ENCODE data around the gene TNIK.

TNIK gene

DNA sequence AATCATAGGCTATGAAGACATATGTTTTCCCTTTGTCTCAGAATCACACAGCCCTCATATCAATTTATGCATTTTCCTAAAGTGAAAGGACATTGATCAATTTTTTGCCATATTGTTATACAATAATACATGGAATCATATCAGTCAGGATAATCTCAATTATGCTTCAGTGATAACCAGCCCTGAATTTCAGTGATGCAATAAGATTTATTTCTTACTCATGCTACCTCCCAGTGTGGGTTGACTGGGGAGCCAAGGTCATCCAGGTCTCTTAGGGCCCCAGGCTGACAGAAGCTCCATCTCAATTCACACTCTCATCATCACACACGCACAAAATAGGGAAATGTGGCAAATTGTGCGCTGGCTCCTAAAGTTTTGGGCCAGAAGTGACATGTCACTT, 44.2 kb upstream of the TNIK start:
- DNase-seq (ENCODE audit: low read depth): no peak
- TF ChIP-seq, protein P1, sequence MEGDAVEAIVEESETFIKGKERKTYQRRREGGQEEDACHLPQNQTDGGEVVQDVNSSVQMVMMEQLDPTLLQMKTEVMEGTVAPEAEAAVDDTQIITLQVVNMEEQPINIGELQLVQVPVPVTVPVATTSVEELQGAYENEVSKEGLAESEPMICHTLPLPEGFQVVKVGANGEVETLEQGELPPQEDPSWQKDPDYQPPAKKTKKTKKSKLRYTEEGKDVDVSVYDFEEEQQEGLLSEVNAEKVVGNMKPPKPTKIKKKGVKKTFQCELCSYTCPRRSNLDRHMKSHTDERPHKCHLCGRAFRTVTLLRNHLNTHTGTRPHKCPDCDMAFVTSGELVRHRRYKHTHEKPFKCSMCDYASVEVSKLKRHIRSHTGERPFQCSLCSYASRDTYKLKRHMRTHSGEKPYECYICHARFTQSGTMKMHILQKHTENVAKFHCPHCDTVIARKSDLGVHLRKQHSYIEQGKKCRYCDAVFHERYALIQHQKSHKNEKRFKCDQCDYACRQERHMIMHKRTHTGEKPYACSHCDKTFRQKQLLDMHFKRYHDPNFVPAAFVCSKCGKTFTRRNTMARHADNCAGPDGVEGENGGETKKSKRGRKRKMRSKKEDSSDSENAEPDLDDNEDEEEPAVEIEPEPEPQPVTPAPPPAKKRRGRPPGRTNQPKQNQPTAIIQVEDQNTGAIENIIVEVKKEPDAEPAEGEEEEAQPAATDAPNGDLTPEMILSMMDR (IDR thresholded peaks at IDR 0.05; ENCODE audit: low read depth, low read length): no peak
- TF ChIP-seq POLR2A (IDR thresholded peaks at IDR 0.05; ENCODE audit: extremely low read depth, insufficient read length) (no peak), MYC (IDR thresholded peaks at IDR 0.05; ENCODE audit: low read depth, low read length) (no peak), MAX (IDR thresholded peaks at IDR 0.05; ENCODE audit: low read depth, low read length) (no peak)
- no peak overlapping the region for H3K4me3 ChIP-seq (ENCODE audit: low read depth, low read length)

DNA sequence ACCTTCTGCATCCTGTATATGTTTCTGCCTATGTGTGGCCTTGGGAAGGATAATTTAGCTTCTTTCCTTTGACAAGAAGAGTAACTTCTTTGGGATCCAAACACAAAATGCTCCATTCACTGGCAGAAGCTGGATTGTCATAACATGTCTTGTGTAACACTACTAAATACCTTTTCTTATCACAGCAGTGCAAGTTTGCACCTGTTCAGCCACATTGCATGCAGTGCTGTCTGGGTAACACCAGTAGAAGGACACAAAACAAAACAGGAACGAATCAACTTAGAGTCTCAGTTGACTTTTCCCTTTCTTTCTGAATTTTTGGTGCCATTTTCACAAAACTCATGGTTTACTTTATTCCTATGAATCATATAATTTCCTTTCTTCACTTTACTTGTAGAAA, 43.6 kb upstream of the TNIK start:
- no peak overlapping the region for H3K4me3 ChIP-seq (ENCODE audit: low read depth, low read length)
- no peak for TF ChIP-seq MYC (IDR thresholded peaks at IDR 0.05; ENCODE audit: low read depth, low read length)
- TF ChIP-seq, protein P1 (IDR thresholded peaks at IDR 0.05; ENCODE audit: low read depth, low read length): no peak
- no peak for TF ChIP-seq MAX (IDR thresholded peaks at IDR 0.05; ENCODE audit: low read depth, low read length)
- no peak for TF ChIP-seq POLR2A (IDR thresholded peaks at IDR 0.05; ENCODE audit: extremely low read depth, insufficient read length)
- DNase-seq (ENCODE audit: low read depth): no peak

- TF ChIP-seq MAX (IDR thresholded peaks at IDR 0.05; ENCODE audit: low read depth, low read length): no peak
- TF ChIP-seq, protein P1 (IDR thresholded peaks at IDR 0.05; ENCODE audit: low read depth, low read length): no peak
- no peak for TF ChIP-seq POLR2A (IDR thresholded peaks at IDR 0.05; ENCODE audit: extremely low read depth, insufficient read length)
- TF ChIP-seq MYC (IDR thresholded peaks at IDR 0.05; ENCODE audit: low read depth, low read length): no peak
- no peak overlapping the region for H3K4me3 ChIP-seq (ENCODE audit: low read depth, low read length)
- no peak for DNase-seq (ENCODE audit: low read depth)
Observed at GRCh38 chr3:171498921-171499320, 38.7 kb upstream of the TNIK start.

- H3K4me3 ChIP-seq (ENCODE audit: low read depth, low read length): no peak overlapping the region
- no peak for DNase-seq (ENCODE audit: low read depth)
- TF ChIP-seq MAX (IDR thresholded peaks at IDR 0.05; ENCODE audit: low read depth, low read length): no peak
- TF ChIP-seq POLR2A (IDR thresholded peaks at IDR 0.05; ENCODE audit: extremely low read depth, insufficient read length): no peak
- TF ChIP-seq MYC (IDR thresholded peaks at IDR 0.05; ENCODE audit: low read depth, low read length): no peak
- TF ChIP-seq, protein P1 (IDR thresholded peaks at IDR 0.05; ENCODE audit: low read depth, low read length): no peak
Observed at GRCh38 chr3:171497468-171497867, 37.3 kb upstream of the TNIK start.

DNA sequence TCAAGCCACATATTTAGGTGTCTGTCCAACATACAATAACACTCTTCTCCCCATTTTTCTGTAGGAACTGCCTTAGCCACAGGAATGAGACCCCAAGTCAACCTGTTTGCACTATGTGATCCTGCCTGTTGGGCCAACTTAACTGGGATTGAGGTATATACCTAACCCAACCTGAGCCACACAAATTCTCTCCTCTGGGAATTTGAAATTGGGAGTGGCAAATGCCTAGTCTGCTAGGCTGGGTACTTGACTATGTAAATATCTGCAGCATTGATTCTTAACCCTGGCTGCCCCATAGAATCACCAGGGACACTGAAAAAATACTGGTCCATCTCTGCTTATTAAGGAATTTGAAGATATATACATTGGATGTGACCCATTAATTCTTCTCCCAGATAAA, 35.2 kb upstream of the TNIK start:
- no peak for DNase-seq (ENCODE audit: low read depth)
- no peak overlapping the region for H3K4me3 ChIP-seq (ENCODE audit: low read depth, low read length)
- TF ChIP-seq, protein P1 (IDR thresholded peaks at IDR 0.05; ENCODE audit: low read depth, low read length): no peak
- TF ChIP-seq POLR2A (IDR thresholded peaks at IDR 0.05; ENCODE audit: extremely low read depth, insufficient read length): no peak
- no peak for TF ChIP-seq MYC (IDR thresholded peaks at IDR 0.05; ENCODE audit: low read depth, low read length)
- TF ChIP-seq MAX (IDR thresholded peaks at IDR 0.05; ENCODE audit: low read depth, low read length): no peak

All from NB4 (cell line).